GM18520 (cell line): Measurements from ENCODE around the gene SIK3.
A peak's percentile ranks its signal among the peaks of the same experiment; 100 is the strongest.

Experiments used
- ATAC-seq: cut with Tn5 transposase; IDR thresholded peaks from one replicate; pipeline ENCODE4 v1.9.1; 2021; ENCODE audit not compliant: unreplicated experiment

The SIK3 gene

DNA sequence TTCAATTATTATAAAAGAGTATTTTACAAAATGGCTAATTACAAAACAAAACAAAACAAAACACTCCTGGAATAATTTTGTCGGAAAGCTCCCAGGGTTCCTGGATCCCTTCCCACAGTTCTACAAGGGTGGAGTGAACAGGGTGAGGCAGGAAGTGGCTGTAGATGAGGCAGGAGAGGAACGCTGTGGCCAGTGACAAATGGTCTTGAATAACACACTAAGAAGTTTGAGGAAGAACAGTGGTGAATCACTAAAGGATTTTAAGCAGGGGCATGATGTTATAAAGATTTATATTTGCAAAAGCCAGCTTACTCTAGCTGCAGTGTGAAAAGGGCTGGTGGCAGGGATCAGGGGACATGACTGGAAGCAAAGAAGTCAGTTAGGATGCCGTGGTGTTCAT is 227.0 kb downstream of the SIK3 start:
- ATAC-seq: no peak

DNA sequence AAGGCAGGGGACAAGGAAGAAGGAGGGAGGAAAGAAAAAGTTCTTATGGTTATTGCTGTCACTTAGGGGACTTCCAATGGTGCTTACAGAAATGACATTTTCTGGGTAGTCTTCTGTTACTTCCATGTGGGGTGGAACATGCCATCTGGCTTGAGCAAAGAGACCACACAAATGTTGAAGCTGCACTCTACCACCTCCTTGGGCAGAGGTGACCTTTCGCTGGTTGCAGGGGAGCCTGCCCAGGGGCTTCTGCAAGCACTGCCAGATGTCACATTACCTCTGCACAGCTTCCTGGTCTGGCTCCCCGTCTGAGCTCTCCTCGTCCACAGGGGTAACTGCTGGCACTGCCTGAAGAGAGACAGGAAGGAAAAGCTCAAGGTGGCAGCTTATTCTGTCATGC is 228.2 kb downstream of the SIK3 start:
- no peak for ATAC-seq

DNA sequence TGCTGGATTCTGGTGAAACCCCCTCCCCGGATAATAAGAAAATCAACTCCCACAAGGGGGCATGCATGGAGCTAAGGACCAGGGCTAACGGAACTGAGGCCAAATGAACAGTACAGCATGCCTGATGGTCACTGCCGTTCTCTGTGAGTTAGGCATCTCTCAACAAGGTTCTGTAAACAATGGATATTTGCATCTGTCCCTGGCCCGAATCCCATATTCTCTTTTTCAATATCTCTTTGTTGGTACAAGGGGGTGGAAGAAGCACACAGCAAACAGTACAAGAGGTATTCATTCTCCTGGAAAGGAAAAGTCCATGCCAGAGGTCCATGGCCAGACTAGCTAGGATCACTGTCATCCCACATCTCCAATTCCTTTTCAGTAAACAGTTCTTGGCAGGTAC is 228.6 kb downstream of the SIK3 start:
- no peak for ATAC-seq

DNA sequence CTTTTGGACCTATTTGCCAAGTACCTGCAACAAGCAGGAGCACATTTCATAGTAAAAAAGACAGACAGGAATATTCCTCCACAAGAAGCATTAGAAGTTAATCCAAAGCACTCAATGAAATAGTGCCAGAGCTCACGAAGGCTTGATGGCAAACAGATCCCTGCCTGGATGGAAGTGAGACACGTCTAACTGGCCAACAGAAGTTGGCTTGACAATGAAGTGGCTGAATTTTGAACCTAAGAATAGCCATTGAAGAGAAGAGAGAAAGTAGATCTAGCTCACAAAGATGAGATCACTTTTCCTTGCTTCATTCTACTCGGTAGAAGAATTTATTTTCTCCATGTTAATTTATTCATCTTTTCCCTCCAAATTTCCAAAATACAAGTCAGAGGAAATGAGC is 230.2 kb downstream of the SIK3 start:
- no peak for ATAC-seq

DNA sequence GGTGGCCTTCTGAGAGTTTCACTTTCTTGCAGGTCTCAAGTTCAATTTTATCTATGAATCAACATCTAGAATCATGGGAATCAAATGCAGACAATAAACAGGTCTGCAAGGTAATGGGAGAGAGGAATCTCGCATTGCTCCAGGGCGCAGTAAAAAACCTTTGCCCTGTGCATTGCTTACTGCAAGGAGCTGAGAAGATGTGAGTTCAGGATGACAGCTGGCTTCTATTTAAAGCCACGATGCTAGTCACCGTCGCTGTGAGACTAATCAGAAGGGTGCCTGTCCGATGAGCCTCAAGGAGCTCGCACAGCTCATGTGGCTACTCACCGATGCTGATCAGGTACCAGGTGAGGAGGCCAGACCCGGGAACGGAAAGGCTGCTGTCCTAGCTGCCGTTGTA is 230.6 kb downstream of the SIK3 start:
- ATAC-seq: no peak

DNA sequence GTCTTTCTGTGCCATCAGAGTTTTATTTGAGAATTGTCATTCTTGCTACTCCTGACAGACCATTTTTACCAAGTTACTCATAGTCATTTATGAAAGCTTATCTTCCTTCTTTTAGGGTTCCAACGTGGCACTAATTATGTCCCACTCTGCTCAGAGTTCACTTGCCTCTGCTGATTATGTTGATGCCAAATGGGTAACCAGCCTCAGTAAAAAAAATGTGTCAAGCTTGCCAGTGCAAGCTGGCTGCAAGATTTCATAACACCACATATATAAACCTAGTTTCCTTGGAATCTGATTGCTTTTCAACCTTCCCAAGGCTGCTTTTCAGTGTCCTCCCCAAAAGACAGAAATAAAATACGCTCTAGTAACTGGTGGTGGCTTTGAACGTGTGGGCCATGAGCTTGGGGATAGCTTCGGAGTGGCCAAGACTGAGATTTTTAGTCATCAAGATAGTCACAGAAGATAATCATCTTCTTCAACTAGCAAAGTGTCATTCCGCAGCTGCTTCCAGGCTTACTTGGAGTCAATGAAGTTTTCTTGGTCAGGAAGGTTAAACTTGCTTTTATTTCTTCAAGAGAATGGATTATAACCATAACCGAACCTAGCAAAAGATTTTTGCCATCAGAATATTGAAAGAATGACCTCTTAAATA is 231.3 kb downstream of the SIK3 start:
- ATAC-seq: no peak

DNA sequence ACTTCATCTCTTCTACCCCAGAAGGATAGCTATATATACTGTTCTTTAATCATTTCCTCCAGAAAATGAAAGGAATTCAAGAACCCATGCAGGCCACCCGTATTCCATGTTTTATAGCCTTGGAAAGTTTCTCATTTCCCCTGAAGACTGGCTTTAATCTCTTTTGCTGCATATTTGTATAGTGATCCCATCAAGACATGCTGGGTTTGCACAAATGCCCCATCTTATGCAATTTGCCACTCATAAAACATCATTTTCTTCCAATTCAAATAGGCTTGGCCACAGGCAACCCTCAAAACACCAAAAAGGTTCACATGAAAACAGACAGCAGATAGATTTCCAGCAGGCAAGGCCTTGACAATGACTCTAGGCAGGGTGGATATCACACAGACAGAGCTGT is 232.5 kb downstream of the SIK3 start:
- no peak for ATAC-seq

DNA sequence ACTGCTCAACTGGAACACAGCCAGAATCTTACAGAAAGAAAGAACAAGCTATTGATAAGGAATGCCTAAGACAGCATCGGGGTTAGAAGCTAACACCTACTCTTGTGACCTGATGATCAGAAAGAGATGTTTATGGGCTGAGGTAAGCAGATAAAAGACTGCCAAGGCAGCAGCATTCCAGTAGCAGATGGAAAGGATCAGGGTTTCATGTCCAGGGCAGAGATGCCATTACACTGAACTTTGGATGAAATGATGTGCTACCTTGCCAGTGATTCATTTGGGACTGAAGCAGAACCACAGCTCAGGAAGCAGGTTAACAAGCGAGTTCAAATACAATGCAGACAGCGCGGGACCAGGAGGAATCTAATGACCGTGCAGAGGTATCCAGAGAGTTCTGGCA is 233.7 kb downstream of the SIK3 start:
- ATAC-seq: no peak

DNA sequence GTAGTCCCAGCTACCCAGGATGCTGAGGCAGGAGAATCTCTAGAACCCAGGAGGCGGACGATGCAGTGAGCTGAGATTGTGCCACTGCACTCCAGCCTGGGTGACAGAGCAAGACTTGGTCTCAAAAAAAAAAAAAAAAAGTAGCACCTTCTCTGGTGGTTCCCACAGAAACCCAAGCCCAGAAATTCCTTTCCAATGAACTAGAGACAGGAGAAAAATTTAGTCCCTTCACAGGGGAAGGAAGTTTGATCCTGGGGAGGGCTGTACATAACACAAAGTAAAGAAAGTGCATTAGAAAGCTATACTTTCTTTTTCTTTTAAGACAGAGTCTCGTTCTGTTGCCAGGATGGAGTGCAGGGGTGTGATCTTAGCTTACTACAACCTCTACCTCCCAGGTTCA is 235.3 kb downstream of the SIK3 start:
- ATAC-seq: no peak

DNA sequence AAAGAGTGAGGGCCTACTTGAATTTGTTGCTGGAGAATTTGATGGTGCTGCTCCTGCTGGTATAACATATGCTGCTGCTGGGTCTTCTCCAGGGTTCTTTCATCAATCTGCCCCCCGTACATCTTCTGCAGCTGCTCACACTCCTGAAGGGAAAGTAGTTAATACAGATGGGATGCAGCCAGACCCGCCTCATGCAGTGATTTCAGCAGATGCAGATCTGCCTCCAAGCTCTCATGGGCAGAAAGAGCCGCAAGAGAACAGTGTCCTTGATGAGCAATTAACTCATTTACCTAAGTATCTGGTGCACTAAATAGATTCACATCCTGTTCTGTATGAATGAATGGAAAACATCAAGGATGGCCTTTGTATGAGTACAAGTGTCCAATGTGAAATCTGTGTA is 236.0 kb downstream of the SIK3 start:
- no peak for ATAC-seq

DNA sequence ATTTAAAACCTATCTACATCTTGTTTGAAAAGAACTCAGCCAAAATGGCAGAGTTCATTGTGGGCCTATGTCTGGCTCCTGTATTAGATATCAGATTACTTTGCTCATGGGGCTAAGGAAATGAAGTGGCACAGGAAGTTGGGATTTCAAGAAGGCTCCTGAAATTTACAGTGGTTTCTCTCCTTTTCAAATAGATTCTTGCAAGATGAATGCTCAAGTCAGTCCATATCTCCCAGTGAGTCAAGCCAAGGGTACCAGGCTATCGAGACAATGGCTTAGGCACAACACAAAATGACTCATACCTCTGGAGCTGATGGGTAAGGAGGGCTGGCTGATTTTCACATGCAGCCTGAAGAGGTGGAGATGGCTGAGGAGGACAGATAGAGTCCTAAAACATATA is 236.7 kb downstream of the SIK3 start:
- no peak for ATAC-seq

DNA sequence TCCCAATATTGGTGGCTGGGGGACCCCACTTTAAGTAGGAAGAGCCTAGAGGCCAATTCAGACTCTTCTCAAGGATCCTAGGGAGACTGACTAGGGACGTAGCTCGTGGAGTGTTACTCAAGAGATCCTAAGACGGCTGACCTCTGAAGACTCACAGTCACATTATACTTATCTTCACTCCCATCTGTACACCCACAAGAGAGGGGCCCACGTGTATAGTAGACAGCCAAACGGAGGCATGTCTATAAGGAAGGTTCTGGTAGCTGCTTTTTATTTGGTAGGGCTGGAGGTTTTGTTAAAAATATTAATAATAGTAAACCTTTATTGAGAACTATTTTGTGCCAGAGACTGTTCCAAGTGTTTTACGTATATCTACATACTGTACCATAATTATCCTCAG is 237.9 kb downstream of the SIK3 start:
- ATAC-seq: no peak

DNA sequence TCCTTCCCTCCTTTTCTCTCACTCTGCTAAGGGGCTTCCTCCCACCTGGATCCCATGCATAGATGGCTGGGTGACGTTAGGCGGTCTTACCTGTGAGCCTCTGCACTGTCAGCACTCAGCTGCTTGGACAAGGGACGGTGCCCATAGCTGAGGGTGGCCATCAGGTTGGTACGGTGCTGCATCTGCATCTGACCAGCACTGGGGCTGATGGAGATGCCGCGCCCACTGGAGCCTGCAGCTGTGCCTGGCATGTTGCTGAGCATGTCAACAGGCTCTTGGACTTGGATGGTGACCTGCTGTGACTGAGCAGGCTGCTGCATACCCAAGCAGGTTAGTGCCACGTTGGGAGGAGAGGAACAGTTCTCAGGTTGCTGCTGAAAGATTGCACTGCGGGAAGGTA is 239.1 kb downstream of the SIK3 start:
- no peak for ATAC-seq

DNA sequence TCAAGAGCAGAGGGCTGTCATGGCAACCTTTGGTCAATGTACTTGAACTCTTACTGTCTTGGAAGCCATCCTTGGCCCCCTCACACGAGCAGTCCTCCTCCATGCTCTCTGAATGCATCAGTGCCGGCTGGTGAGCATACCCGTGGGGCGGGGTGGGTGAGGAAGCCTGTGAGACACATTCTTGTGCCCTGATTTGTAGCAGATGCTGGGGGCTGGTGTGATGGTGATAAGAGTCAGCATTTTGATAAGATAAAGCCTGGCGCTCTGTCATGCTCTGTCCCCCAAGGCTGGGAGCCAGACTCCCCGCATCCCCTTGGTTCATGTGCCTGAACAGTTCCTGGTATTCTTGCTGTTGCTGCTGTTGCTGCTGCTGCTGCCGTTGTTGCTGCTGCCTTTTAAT is 240.3 kb downstream of the SIK3 start:
- ATAC-seq: no peak

DNA sequence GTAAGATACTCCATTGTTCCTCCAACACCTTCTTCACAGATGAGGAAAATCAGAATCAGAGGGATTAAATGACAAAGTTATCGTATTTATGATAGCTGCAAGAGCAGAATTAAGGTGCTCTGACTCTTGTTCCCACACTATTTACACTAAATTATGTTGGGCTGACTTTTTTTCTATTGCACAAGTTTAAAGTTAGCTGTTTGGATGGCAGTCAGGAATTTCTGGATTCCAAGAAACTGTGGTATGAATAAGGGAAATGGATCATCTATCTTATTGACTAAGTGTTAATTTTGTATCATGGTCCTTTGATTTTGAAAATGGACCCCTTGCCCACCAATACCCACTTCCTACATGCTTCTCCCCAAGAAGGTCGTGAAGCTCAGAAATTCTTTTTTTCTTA is 240.9 kb downstream of the SIK3 start:
- ATAC-seq: no peak

DNA sequence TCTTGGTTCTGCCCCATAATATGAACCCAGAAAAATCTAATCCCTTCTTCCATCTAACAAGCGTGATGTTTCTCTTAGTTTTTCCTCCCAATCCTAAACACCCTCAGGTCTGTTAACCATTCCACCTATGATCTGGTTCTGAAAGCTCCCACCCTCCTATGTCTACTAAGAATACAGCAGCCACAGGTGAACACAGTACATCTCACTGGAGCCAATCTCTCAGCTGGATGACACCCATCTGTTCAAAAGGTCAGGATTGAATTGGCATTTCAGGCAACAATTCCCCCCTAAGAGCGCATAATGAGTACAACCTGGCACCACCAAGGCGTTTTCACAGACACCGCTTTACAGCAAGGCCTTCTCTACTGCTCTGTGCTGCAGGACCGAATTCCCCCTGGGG is 241.8 kb downstream of the SIK3 start:
- no peak for ATAC-seq

DNA sequence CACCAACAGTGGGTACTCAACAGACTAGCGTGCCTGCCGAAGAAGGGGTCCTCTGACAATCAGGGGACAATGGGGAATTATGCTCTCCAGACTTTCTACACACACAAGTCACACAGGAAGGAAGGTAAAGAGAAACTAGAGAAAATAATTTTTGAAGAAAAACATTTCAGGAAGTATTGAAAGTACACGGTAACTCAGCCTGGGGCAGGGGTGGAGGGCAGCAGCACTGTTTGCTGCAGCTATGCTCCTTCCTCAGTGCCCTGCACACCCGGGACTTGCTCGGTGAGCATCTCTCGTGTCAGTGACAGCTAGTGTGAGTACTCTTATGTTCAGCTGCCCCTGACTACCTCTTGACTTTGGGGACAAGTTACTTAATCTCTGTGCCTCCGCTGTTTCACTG is 242.8 kb downstream of the SIK3 start:
- ATAC-seq: no peak

DNA sequence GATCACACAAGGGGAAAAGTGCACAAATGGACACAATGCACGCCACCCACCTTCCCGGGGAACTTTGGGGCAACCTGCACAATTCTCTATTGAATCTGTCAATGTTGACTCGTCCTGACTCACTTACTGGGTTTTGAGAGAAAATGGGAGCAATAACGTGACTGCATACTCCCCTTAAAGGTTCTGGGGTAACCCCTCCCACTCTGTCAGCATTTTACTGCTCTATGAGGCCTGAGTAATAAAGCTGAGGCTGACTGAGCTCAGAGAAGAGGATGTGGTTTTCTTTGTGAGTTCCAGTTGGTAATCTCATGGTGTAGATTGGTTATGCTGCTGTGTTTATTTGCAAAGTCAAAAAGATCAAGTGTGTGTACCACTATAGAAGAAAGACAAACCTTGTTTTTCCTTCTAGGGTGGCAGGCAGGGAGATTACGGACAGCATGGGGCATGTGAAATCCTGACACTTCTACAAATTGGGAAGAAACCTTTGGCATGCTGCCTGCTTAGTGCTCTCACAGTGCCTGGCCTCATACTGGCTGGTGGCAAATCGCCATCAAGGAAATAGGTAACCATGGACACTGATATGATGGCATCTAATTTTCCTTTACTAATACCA is 244.7 kb downstream of the SIK3 start:
- ATAC-seq: peak; percentile 95

DNA sequence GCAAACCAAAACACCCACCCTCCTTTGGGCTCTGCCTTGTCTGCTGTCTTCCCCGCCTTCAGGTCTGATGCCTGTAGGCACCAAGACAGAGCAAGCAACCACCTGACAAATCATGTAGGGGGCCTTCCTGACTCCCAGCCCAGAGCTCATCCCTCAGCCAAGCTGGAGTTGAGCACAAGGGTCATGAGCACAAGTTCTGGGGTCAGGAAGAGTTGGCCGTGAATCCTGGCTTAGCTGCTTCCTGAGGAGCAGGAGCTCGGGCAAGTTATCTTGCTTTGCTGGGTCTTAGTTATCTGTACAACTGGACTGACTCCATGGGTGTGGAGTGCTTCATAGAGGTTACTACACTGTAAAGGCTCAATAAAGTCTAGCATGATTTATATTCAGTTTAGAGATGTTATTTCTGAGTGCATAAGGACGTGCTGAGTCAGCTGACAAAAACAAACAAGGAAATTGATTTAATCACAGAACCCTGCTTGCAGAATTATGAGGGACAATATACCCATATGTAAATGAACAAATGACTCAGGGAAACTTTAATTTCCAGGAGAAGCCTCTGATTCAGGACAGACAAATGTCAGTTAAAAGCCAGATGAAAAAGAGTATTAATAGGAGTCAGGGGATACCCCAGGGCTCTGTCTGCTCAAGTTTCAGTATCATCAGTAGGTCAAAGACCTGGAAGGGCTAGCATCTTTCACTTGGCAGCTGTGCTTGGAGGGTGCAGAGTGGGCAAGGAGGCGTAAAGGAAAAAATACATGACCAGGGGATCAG is 245.8 kb downstream of the SIK3 start:
- no peak for ATAC-seq

DNA sequence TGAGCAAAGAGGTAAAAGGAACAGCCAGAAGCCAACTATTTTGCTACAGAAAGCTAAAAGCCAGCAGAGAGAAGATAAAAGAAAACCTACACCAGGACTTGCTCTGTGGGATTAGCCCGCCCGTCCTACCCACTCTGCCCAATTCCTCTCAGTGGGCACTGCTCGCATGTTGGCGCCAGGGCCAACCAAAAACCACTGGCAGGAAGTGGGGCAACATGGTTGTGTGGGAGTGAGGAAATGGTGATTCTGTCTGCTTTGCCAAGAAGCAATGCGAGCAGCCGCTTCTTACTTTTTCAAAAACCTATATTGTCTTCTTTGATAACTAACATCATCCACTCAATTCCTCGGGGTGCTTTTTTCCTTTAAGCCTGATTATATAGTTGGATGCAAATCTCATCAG is 246.6 kb downstream of the SIK3 start:
- ATAC-seq: no peak

DNA sequence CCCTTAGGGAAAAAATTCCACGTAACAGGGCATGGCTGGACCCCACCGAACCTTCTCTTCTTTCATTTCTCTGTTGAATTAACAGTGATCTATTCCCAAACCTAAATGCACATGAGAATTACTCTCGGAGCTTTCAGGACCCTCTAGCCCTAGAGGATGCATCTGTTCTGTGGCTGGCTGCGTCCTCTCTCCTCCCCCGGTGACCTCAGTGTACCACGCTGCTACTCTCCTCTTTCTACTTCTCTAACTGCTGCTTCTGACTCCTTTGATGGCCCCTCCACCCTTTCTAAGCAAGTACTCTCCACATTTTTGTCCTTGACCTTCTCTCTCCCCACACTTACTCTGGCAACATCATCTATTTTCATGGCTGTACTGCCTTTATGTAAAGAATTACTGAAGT is 248.7 kb downstream of the SIK3 start:
- no peak for ATAC-seq

DNA sequence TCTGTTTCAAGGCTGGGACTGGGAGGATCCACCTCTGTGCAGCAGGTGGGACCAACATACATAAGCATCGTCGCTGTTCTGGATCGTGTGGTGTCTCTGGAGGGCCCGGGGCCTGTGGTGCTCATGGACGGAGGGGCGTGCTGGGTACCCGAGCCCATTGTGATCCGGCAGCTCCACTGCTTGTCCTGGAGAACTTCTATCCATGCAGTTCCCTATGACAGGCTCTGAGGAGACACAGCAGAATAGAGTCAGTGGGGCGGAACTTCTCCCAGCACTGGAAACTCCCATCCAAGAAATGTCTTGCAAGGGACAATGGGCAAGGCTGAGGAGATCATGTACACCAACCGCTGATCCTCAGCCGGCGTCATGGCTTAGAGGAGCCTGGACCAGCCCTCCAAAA is 249.2 kb downstream of the SIK3 start:
- ATAC-seq: no peak

DNA sequence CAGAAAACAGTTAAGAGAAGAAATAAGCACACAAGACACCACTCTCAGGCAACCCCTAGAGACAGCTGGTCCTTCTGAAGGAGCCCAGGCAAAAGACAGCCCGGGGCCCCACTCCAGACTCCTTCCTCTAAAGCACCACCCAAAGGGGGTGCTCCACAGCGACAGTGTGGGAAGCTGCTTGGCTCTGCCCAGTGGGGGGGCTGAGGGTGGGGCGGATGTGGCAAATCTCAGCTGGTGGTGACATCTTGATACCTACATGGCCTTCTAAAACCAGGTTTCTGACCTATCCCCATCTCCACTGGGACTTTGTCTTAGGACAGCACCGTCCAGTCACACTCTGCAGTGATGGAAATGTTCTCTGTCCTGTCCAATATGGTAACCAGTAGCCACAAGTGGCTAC is 250.6 kb downstream of the SIK3 start:
- no peak for ATAC-seq
